Stomach (tissue), 4 donors: ENCODE measurements around the gene GPR27.

Experiments
- CTCF ChIP-seq, 7 experiments: fragments of 450-650 bp in 4 of 7; fragments of 200-600 bp in 3 of 7; sonication (generic) in 3 of 7; IDR thresholded peaks; one replicate each; pipeline ENCODE4 v1.5.1; 2016 to 2019; ENCODE audit warnings: antibody characterized with exemption in 7 of 7, control low read depth in 2 of 7, mild to moderate bottlenecking in 1 of 7
- POLR2AphosphoS5 ChIP-seq, 3 donors: sonication (generic); formaldehyde crosslinking; IDR thresholded peaks; one replicate each; pipeline ENCODE4 v1.6.1; 2016; ENCODE audit warnings: antibody characterized with exemption in 3 of 3

DNA sequence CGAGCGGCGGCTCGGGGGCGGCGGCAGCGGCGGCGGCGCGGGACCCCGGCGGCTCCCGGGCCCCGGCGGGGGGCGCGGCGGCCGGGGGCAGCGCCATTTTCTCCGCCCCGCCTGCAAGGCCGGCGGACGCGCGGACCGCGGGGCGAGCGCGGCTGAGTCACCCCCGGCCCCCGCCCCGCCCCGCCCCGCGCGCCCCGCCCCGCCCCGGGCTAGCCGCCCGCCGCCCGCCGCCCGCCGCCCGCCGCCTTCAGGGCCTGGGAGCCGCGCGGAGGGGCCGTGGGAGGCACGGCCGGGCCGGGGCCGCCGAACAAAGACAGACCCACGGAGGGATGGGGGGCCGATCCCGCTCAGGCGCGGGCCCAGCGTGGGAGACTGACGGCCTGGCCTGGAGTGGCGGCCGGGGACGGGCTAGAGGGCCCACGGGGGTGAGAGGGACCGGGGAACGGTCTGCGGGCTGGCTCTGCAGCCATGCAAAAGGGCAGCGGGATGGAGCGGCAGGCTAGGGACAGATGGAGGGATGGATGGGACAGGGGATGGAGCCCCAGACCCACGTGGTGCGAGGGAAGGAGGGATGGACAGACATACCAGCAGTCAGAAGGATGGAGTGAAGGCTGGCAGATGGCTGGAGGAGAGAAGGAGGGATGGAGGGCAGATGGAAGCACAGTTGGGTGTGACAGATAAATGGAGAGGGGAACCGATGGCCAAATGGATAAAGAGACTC, 28.2 kb upstream of the GPR27 start, which contains the start of gene EIF4E3:
- no peak for TF ChIP-seq POLR2AphosphoS5 (IDR thresholded peaks at IDR 0.05)
- TF ChIP-seq CTCF (IDR thresholded peaks at IDR 0.05) = no peak
